Mononuclear cell (primary cell): ENCODE results near the gene NRN1L. TPM values are rescaled to one million over a fixed set of nuclear protein-coding genes. Genes with fewer than 3 reads are reported as not detected.
A peak's percentile ranks its signal among the peaks of the same experiment; 100 is the strongest.

ENCODE experiments used
- H3K27me3 ChIP-seq: 2 replicates; pipeline ENCODE4 v1.6.0; 2011; ENCODE audit warnings: low read length, control low read depth; ENCODE audit not compliant: insufficient read depth
- H3K4me1 ChIP-seq: 2 replicates; pipeline ENCODE4 v1.5.1; 2011; ENCODE audit warnings: mild to moderate bottlenecking, low read length, control low read depth; ENCODE audit not compliant: insufficient read depth
- H3K4me3 ChIP-seq: 2 replicates; pipeline ENCODE4 v1.5.1; 2011; ENCODE audit warnings: mild to moderate bottlenecking, low read length, moderate library complexity
- H3K9me3 ChIP-seq: 2 replicates; pipeline ENCODE4 v1.5.1; 2011; ENCODE audit warnings: low read depth, mild to moderate bottlenecking, control low read depth, low read length
- total RNA-seq: library from RNA; depleted of rRNA; stranded (reverse); fragments of >200 nt; gene quantifications from one replicate; pipeline ENCODE4 v1.2.3, GENCODE V29; 2012

The NRN1L gene
- total RNA-seq, 1 donor = not detected

DNA sequence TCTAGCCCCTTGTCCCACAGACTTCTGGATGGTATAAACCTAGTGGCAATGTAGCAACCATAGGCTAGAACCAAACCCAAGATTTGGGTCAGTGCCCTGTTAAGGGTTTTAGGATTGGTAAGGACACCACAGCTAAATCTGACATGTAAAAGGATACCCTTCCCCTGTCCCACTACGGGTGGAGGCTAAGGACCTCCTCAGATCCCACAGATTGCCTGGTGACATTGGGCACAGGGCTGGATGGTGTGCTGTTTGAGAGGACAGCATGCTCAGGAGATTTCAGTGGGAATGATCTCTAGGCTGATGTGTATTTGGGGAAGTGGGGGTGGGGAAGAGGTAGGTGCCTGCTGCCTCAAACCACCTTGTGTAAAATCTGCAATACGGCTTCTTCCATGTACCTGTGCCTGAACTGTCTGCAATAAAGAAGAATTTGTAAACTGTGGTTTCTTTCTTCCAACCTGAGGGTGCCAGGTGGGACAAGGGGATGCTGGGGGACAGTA, 12.5 kb upstream of the NRN1L start:
- peaks cover 36% of the 10 kb centered on the region for H3K4me1 ChIP-seq
- H3K9me3 ChIP-seq = no peaks in the 10 kb centered on the region
- H3K27me3 ChIP-seq = no peaks in the 10 kb centered on the region
- peak overlapping the region; percentile 91 for H3K4me3 ChIP-seq

DNA sequence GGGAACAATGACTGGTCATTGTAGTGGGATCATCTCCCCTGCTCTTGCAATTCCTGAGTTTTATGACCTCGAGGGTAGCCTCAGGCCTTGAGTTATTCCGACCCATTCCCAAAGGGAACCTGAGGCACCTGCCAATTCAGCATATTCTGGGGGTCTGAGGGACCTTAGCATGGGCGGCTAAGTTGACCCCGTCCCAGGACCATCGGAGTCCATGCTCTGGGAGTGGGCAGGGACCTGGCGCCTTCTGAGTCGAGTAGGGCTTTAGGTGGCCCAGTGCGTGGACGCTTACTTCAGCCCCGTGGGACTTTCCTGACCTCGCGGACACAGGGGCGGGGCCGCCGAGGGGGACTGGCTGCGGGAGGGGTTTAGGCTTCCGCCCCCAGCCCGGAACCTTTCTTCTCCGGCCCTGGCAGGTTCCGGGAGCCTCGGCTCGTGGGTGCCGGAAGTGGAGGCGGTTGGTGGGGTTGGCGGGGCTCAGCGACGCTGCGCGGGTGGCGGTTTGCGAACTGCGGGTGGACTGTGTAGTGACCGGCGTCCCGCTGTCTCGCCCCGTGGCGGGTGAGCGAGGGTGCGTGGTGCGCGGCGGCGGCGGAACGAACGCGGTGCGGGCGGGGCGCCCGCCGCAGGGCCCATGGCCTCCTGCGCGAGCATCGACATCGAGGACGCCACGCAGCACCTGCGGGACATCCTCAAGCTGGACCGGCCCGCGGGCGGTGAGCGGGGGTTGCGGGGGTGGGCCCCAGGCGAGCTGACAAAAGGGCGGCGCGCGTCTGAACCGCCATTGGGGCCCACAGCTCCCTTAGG, 11.9 kb upstream of the NRN1L start, which contains the start of gene EDC4:
TSS of gene EDC4 (plus strand) at position 422 of the 804 bp plus-strand sequence. CDS start at position 632, 210 bp downstream.
- Histone ChIP-seq H3K4me3 (peak within 1 kb of the TSS; percentile 91), H3K27me3 (no peaks in the 10 kb centered on the region), H3K4me1 (peaks cover 36% of the 10 kb centered on the region), H3K9me3 (no peaks in the 10 kb centered on the region)

DNA sequence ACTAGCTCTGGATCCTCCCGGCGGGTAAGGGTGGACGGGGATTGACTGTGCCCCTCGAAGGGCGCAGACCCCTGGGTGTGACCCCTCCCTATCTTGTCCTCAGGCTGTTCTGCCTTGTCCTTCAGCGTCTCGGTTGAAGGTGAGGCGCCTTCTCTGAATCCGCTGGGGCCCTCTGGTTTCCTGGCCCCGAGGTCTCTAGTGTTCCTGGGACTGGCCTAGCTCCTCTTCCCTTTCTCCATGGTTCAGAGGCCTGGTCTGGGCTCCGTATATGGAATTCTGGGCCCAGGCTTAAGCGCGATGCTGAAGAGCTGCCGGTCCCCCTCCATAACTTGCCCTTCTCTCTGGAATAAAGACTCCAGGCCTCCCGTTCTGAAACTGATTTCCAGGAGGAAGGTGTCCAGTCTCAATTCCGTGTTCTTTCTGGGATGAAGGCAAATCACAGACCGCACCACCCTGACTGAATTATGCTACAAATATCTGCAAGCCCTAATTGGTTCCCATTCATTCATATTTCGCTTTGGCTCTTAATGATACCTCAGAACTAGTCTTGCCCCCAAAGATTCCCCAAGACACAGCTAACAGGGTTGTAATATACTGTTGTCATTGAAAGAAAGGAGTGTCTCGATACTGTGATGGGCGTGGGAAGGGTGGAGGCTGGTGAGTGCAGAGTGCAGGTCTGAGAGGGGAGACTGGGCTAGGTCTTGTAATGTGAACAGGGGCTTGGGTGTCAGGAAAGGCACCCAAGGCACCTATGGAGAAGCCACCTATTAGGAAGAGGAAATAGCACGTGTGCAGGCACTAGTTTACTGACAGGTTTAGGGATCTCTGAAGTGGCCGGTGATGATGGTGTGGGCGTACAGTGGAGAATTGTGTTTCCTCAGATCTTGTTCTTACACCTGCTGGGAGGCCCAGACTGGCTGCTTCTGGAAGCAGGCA, 11.0 kb upstream of the NRN1L start:
- Histone ChIP-seq H3K4me1 (peaks cover 36% of the 10 kb centered on the region), H3K27me3 (no peaks in the 10 kb centered on the region), H3K9me3 (no peaks in the 10 kb centered on the region), H3K4me3 (peak overlapping the region; percentile 91)

DNA sequence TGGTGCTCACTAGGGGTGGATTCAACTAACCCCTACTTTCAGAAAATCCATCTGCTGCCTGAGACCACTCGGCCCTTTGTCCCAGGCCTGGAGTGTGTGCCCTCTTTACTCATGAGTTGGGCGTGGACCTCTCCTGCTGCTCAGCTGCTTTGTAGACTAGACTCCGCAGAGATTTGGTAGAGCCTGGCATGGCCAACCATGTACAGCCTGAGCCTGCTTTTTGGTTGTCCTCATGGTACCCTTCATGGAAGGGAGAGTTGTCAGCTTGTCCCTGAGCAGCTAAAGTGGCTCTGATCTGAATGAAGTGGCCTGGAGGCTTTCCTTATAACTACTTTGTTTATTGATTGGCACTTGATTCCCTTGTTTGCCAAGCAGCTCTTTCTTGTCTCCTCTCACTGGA, 10.3 kb upstream of the NRN1L start:
- peaks cover 36% of the 10 kb centered on the region for H3K4me1 ChIP-seq
- H3K9me3 ChIP-seq = no peaks in the 10 kb centered on the region
- no peaks in the 10 kb centered on the region for H3K27me3 ChIP-seq
- H3K4me3 ChIP-seq = no peak overlapping the region

DNA sequence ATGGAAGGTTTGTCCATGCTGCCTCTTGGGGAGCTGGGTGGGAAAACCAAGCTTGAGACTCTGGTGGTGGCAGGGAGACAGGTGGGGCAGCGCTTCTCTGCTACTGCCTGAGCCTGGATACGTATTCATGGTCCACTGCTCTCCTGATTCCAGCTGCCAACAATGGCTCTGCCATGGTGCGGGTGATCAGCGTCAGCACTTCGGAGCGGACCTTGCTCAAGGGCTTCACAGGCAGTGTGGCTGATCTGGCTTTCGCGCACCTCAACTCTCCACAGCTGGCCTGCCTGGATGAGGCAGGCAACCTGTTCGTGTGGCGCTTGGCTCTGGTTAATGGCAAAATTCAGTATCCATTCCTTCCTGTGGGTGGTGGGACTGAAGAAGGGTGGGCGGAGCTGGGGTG, 7.6 kb upstream of the NRN1L start:
- H3K27me3 ChIP-seq = no peaks in the 10 kb centered on the region
- H3K4me3 ChIP-seq = no peak overlapping the region
- no peaks in the 10 kb centered on the region for H3K9me3 ChIP-seq
- H3K4me1 ChIP-seq = peaks cover 29% of the 10 kb centered on the region

DNA sequence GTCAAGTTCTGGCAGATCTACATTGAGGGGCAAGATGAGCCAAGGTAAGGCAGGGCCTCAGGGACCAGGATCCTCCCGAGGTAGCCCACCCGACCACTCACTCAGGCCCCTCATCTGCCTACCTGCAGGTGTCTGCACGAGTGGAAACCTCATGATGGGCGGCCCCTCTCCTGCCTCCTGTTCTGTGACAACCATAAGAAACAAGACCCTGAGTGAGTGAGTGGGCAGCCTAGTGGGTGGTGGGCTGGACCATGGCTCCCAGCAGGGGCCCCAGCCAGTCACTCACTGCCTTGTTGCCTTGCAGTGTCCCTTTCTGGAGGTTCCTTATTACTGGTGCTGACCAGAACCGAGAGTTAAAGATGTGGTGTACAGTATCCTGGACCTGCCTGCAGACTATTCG, 6.5 kb upstream of the NRN1L start:
- Histone ChIP-seq H3K4me1 (peaks cover 22% of the 10 kb centered on the region), H3K27me3 (no peaks in the 10 kb centered on the region), H3K4me3 (no peak overlapping the region), H3K9me3 (no peaks in the 10 kb centered on the region)

DNA sequence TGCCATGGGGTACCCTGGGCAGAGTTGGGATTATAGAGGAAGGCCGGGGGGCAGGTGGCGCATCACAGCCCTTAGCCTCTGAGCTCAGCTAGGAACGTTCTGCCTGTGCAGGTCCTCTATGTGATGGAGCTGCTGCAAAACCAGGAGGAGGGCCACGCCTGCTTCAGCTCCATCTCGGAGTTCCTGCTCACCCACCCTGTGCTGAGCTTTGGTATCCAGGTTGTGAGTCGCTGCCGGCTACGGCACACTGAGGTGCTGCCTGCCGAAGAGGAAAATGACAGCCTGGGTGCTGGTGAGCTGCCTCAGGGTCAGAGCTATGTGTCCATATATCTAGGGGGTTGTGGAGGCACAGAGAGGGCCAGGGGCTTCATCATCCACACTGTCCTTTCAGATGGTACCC, 5.8 kb upstream of the NRN1L start:
- no peaks in the 10 kb centered on the region for H3K27me3 ChIP-seq
- H3K4me3 ChIP-seq = no peak overlapping the region
- no peaks in the 10 kb centered on the region for H3K9me3 ChIP-seq
- H3K4me1 ChIP-seq = peaks cover 17% of the 10 kb centered on the region

DNA sequence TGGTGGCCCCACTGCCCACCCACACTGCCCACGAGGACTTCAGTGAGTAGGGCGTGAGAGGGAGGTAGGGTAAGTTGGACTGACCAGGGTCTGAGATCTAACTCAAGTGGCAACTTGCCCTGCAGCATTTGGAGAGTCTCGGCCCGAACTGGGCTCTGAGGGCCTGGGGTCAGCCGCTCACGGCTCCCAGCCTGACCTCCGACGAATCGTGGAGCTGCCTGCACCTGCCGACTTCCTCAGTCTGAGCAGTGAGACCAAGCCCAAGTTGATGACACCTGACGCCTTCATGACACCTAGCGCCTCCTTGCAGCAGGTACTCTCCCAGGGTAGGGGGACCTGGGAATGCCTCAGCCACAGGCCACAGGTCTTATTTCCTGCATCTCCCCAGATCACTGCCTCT, 5.2 kb upstream of the NRN1L start:
- peaks cover 11% of the 10 kb centered on the region for H3K4me1 ChIP-seq
- H3K9me3 ChIP-seq = no peaks in the 10 kb centered on the region
- H3K27me3 ChIP-seq = no peaks in the 10 kb centered on the region
- no peak overlapping the region for H3K4me3 ChIP-seq

DNA sequence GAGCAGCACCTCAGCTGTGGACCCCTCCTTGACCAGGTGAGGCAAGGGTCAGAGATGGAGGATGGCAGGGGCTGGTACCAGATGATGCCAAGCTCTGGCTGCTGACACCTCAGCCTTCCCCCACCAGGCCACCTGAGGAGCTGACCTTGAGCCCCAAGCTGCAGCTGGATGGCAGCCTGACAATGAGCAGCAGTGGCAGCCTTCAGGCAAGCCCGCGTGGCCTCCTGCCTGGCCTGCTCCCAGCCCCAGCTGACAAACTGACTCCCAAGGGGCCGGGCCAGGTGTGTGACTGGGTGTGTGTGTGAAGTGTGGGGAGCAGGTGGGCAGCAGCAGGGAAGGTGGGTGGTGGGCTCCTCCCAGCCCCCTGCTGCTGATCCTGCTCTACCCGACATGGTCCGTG, 4.7 kb upstream of the NRN1L start:
- Histone ChIP-seq H3K27me3 (no peaks in the 10 kb centered on the region), H3K9me3 (no peaks in the 10 kb centered on the region), H3K4me3 (no peak overlapping the region), H3K4me1 (peaks cover 6% of the 10 kb centered on the region)

DNA sequence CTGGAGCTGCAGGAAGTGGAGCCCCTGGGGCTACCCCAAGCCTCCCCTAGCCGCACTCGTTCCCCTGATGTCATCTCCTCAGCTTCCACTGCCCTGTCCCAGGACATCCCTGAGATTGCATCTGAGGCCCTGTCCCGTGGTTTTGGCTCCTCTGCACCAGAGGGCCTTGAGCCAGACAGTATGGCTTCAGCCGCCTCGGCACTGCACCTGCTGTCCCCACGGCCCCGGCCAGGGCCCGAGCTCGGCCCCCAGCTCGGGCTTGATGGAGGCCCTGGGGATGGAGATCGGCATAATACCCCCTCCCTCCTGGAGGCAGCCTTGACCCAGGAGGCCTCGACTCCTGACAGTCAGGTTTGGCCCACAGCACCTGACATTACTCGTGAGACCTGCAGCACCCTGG, 4.1 kb upstream of the NRN1L start:
- no peak overlapping the region for H3K4me3 ChIP-seq
- no peaks in the 10 kb centered on the region for H3K27me3 ChIP-seq
- no peaks in the 10 kb centered on the region for H3K4me1 ChIP-seq
- H3K9me3 ChIP-seq = no peaks in the 10 kb centered on the region

DNA sequence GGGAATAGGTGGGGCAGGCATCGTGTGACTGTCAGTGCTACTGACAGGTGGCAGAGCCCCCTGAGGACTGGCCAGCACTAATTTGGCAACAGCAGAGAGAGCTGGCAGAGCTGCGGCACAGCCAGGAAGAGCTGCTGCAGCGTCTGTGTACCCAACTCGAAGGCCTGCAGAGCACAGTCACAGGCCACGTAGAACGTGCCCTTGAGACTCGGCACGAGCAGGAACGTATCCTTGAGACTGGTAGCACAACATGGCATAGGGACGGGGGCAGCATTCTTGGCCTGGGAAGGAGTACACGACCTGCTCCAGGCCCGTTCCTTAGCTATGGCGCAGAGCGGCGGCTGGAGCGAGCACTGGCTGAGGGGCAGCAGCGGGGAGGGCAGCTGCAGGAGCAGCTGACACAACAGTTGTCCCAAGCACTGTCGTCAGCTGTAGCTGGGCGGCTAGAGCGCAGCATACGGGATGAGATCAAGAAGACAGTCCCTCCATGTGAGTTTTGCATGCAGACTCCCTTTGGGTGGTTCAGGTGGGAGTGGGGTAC, 3.0 kb upstream of the NRN1L start:
- Histone ChIP-seq H3K9me3 (no peaks in the 10 kb centered on the region), H3K4me3 (no peak overlapping the region), H3K27me3 (no peaks in the 10 kb centered on the region), H3K4me1 (no peaks in the 10 kb centered on the region)

DNA sequence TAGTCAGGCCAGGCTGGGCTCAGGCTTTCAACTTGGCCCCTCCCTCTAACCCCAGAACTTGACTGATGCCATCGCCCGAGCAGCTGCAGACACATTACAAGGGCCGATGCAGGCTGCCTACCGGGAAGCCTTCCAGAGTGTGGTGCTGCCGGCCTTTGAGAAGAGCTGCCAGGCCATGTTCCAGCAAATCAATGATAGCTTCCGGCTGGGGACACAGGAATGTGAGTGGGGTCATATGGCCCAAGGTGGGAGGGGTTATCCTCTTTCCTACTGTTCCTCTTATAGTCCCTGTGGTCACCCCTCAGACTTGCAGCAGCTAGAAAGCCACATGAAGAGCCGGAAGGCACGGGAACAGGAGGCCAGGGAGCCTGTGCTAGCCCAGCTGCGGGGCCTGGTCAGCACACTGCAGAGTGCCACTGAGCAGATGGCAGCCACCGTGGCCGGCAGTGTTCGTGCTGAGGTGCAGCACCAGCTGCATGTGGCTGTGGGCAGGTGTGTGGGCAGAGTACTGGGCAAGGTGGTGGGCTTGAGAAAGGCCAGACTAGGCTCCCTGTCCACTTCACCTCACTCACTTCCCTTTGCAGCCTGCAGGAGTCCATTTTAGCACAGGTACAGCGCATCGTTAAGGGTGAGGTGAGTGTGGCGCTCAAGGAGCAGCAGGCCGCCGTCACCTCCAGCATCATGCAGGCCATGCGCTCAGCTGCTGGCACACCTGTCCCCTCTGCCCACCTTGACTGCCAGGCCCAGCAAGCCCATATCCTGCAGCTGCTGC, 2.1 kb upstream of the NRN1L start:
- no peaks in the 10 kb centered on the region for H3K27me3 ChIP-seq
- H3K9me3 ChIP-seq = no peaks in the 10 kb centered on the region
- no peak overlapping the region for H3K4me3 ChIP-seq
- H3K4me1 ChIP-seq = no peaks in the 10 kb centered on the region

DNA sequence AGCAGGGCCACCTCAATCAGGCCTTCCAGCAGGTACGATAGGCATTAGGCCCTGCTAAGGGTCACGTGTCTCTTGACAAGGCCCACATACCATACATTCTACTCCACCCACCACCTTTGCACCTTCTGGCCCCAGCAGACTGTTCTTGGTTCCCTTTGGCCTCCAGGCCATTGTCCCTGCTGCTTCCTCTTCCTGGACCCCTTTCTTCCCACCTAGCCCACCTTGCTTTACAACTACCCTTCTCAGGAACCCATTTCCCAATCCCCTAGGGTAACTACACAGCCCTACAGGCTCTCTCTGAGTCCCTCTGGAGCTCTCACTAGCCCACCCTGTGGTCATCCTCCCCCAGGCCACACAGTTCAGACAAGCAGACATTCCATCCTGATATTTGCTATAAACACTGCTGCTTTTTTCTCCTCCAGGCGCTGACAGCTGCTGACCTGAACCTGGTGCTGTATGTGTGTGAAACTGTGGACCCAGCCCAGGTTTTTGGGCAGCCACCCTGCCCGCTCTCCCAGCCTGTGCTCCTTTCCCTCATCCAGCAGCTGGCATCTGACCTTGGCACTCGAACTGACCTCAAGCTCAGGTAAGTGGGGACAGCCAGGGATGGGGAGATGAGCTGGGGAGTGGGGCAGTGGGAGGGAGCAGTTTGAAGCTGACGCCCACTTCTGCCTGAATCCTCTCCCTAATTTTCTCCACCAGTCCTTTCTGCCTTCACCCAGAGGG, 1.4 kb upstream of the NRN1L start:
- H3K27me3 ChIP-seq = no peaks in the 10 kb centered on the region
- H3K4me1 ChIP-seq = no peaks in the 10 kb centered on the region
- H3K9me3 ChIP-seq = no peaks in the 10 kb centered on the region
- H3K4me3 ChIP-seq = no peak overlapping the region

DNA sequence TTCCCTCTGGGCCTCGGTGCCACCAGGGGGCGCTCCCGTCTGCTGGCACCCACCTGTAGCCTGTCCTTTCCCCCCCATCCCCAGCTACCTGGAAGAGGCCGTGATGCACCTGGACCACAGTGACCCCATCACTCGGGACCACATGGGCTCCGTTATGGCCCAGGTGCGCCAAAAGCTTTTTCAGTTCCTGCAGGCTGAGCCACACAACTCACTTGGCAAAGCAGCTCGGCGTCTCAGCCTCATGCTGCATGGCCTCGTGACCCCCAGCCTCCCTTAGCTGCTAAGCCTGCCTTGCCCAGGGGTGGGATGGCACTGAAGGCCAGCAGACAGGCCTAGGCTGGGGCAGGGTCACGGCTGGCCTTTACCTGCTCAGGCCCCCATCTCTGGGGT, 818 bp upstream of the NRN1L start:
- no peaks in the 10 kb centered on the region for H3K27me3 ChIP-seq
- no peaks in the 10 kb centered on the region for H3K9me3 ChIP-seq
- H3K4me3 ChIP-seq = no peak overlapping the region
- H3K4me1 ChIP-seq = no peaks in the 10 kb centered on the region
